GM19438 (cell line): ENCODE measurements around the gene AGXT2.
A peak's percentile ranks its signal among the peaks of the same experiment; 100 is the strongest.
"Not testable (repeated sequence)": the region's sequence is repeated elsewhere in the genome, so short reads cannot be mapped to it uniquely, and the experiment has no call there.

Experiments used
- ATAC-seq: cut with Tn5 transposase; IDR thresholded peaks from one replicate; pipeline ENCODE4 v1.9.1; 2021; ENCODE audit warnings: low read depth; ENCODE audit not compliant: unreplicated experiment

The AGXT2 gene

DNA sequence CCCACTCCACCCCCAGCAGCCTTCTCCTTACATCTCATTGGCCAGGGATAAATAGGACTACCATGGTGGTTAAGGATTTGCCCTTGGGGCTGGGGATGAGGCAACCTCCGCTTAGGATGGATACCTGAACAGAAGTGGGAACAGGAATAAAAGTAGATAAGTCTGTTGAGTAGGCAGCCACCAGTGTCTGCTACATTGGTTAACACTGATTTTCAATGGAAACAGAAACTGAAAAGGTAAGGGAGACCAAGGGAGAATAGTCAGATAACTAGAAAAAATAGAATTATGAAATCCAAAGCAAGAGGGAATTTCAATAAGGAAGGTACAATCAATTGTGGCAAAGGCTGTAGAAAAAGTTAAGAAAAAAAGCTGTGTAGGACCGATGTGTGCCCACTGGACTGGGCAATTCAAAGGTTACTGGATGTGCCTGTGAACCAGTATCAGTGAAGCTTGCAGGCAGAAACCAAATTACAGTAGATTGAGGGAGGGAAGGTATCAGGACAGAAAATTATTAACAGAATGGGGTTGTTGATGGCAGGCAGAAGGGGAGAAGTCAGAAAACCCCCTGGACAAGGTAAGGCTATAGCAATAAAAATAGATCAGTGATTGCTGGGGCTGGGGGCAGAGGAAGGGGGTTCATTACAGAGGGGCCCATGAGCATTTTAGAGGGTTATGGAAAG is 69.7 kb downstream of the AGXT2 start:
- ATAC-seq = peak; percentile 88

GRCh38 chr5:34976347-34976746 is 71.4 kb downstream of the AGXT2 start:
- ATAC-seq = no peak

DNA sequence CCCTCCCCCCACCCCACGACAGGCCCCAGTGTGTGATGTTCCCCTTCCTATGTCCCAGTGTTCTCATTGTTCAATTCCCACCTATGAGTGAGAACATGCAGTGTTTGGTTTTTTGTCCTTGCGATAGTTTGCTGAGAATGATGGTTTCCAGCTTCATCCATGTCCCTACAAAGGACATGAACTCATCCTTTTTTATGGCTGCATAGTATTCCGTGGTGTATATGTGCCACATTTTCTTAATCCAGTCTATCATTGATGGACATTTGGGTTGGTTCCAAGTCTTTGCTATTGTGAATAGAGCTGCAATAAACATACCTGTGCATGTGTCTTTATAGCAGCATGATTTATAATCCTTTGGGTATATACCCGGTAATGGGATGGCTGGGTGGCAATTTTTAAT is 76.1 kb downstream of the AGXT2 start:
- not testable (repeated sequence) for ATAC-seq

DNA sequence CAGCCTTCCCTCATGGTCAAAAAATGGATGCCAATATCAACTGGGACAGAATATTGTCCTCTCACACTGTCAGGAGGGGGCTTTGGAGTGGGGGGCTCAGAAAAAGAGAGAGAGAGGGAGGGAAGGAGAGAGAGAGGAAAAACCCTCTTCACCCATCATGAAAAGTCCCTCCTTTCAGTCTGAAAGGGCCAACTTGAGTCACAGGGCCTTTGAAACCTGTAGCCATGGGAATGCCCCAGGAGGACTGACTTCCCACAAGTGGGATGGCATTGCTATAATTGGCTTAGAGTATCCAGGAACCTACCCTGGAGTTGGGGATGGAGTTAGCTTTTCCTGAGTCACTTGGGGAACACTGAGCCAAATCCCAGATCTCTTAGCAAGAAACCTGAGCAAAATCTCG is 77.2 kb downstream of the AGXT2 start:
- no peak for ATAC-seq

GRCh38 chr5:34968258-34968657 is 79.5 kb downstream of the AGXT2 start:
- no peak for ATAC-seq

DNA sequence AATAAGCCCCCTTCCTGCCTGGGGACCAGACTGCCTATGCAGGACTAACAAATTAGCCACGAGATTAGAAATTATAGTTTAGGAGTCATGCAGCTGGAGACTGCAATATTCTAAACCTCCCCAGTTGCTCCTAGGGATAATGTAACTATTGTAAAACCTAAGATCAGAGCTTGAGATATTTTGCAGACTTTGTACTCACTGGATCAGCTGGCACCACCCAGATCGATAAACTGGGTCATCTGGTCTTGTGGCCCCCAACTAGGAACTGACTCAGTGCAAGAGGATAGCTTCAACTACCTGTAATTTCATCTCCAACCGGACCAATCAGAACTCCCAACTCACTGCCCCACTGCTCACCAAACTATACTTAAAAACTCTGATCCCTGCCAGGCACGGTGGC is 80.2 kb downstream of the AGXT2 start:
- no peak for ATAC-seq

DNA sequence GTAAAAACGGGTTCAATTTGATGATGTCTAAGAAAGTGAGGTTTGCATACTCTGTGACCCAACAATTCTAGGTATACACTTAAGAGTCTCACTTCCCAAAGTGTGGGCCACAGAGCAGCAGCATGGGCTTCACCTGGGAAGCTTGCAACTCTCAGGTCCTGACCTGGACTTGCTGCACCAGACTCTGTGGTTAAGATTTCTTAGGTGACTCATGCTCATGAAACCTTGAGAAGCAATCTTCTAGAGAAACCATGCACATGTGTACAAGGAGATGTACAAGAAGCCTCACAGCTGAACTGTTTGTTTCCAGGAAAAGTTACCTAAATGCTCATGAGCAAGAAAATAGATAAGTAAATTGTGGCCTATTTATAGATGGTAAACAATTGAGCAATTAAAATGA is 88.4 kb downstream of the AGXT2 start:
- ATAC-seq = peak; percentile 89

- no peak for ATAC-seq
Observed at GRCh38 chr5:34957857-34958690, 89.7 kb downstream of the AGXT2 start.

DNA sequence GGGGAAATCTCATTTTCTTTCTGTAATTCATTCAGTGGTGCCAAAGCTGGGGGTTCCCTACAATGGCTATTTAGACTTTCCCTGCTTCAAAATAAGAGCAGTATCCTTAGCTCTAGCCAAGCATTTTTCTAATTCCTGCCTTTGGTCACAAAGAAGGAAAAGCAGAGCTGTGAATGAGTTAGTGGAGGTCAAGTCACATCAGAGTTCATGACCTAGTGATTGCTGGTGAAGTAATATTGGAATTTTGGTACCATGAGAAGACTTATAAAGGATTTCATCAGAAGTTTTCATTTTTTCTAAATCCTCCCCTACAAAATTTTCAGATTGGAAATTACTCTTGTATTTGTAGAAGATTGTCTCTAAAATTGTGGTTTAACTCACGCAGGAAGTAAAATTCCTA is 90.4 kb downstream of the AGXT2 start:
- ATAC-seq = no peak
